K562 (cell line): ENCODE results near the gene DSCAM.

ENCODE experiments used
- AFF1 ChIP-seq, 2 experiments: fragments of 450-650 bp; IDR thresholded peaks; 2 replicates each; pipeline ENCODE4 v1.6.1; 2018; ENCODE audit warnings: mild to moderate bottlenecking in 2 of 2, low read depth in 1 of 2; ENCODE audit not compliant: partially characterized antibody in 2 of 2
- ATF4 ChIP-seq: fragments of 450-650 bp; formaldehyde crosslinking; IDR thresholded peaks from 2 replicates; pipeline ENCODE4 v1.4.0; 2022; ENCODE audit warnings: mild to moderate bottlenecking, moderate library complexity
- CHD2 ChIP-seq: IDR thresholded peaks from 2 replicates; pipeline ENCODE4 v1.6.1; 2011; ENCODE audit warnings: low read depth, low read length
- GATAD2B ChIP-seq: fragments of 450-650 bp; IDR thresholded peaks from 2 replicates; pipeline ENCODE4 v1.6.1; 2017; ENCODE audit warnings: mild to moderate bottlenecking, borderline replicate concordance
- KLF1 ChIP-seq: fragments of 450-650 bp; IDR thresholded peaks from 2 replicates; pipeline ENCODE4 v1.6.1; 2016; ENCODE audit warnings: missing genetic modification characterization, missing compliant biosample characterization
- NCOA2 ChIP-seq, 2 experiments: fragments of 450-650 bp; IDR thresholded peaks; 2 replicates each; pipeline ENCODE4 v1.6.1; 2018; ENCODE audit warnings: mild to moderate bottlenecking in 2 of 2, moderate library complexity in 1 of 2; ENCODE audit not compliant: partially characterized antibody in 2 of 2
- TAF1 ChIP-seq: IDR thresholded peaks from 2 replicates; pipeline ENCODE4 v1.6.1; 2011; ENCODE audit warnings: mild to moderate bottlenecking, low read length, moderate library complexity; ENCODE audit not compliant: insufficient read depth, control insufficient read depth, severe bottlenecking; ENCODE audit errors: extremely low read depth

GRCh38 chr21:40115775-40116174 is 731.2 kb downstream of the DSCAM start:
- TF ChIP-seq AFF1 (IDR thresholded peaks at IDR 0.05; ENCODE audit: low read depth in 1 of 2, partially characterized antibody in 2 of 2) (no peak), GATAD2B (no peak), CHD2 (no peak), NCOA2 (IDR thresholded peaks at IDR 0.05; ENCODE audit: partially characterized antibody in 2 of 2) (no peak), KLF1 (tag) (no peak), TAF1 (no peak), ATF4 (CRISPR knock-in tag) (no peak)
